IPS DF 4.7 (cell line): ENCODE data around the gene AGTRAP.

Source experiments
- DNase-seq: peaks from one replicate; pipeline ENCODE4 v3.0.0-alpha.2; 2013; ENCODE audit warnings: low spot score; ENCODE audit errors: extremely low read depth

Gene AGTRAP

GRCh38 chr1:11735531-11735853 is 444 bp upstream of the AGTRAP start:
- DNase-seq = no peak

- DNase-seq = no peak
Measured at GRCh38 chr1:11736746-11737639, 1.1 kb downstream of the AGTRAP start.

GRCh38 chr1:11738096-11738495 is 2.2 kb downstream of the AGTRAP start:
- no peak for DNase-seq

GRCh38 chr1:11738783-11739182 is 2.8 kb downstream of the AGTRAP start:
- DNase-seq = no peak

GRCh38 chr1:11740258-11741192 is 4.6 kb downstream of the AGTRAP start:
- no peak for DNase-seq

- no peak for DNase-seq
Measured at GRCh38 chr1:11741482-11741881, 5.5 kb downstream of the AGTRAP start.

- DNase-seq = no peak
Measured at GRCh38 chr1:11741919-11742558, 6.1 kb downstream of the AGTRAP start.

GRCh38 chr1:11744287-11744686 is 8.4 kb downstream of the AGTRAP start:
- no peak for DNase-seq

GRCh38 chr1:11746092-11746491 is 10.2 kb downstream of the AGTRAP start:
- DNase-seq = no peak

GRCh38 chr1:11746795-11747487 is 11.0 kb downstream of the AGTRAP start:
- no peak for DNase-seq

GRCh38 chr1:11748294-11749202 is 12.6 kb downstream of the AGTRAP start:
- DNase-seq = no peak

- DNase-seq = no peak
Measured at GRCh38 chr1:11749203-11749689, 13.3 kb downstream of the AGTRAP start.

- no peak for DNase-seq
Measured at GRCh38 chr1:11749996-11750395, 14.1 kb downstream of the AGTRAP start.

- DNase-seq = no peak
Measured at GRCh38 chr1:11751087-11751486, 15.2 kb downstream of the AGTRAP start.

- DNase-seq = no peak
Measured at GRCh38 chr1:11752359-11753088, 16.6 kb downstream of the AGTRAP start.

GRCh38 chr1:11753555-11754208 is 17.7 kb downstream of the AGTRAP start:
- DNase-seq = no peak

GRCh38 chr1:11757047-11757446 is 21.1 kb downstream of the AGTRAP start:
- DNase-seq = no peak

GRCh38 chr1:11759791-11760190 is 23.9 kb downstream of the AGTRAP start:
- no peak for DNase-seq

- no peak for DNase-seq
Measured at GRCh38 chr1:11761285-11761684, 25.3 kb downstream of the AGTRAP start.
